Measurements from ENCODE around the gene LRRC36. TPM values are rescaled to one million over a fixed set of nuclear protein-coding genes. Genes with fewer than 3 reads are reported as not detected.

Gene LRRC36
- total and polyA plus RNA-seq, 2 experiments from 2014 or later = 1.2 TPM; not detected in 1

GRCh38 chr16:67398546-67399217 is 72.1 kb downstream of the LRRC36 start:
- Histone ChIP-seq H3K4me3 (no peak overlapping the region), H4K20me1 (replicated peaks; ENCODE audit: insufficient read depth) (no peaks in the 10 kb centered on the region), H3K27ac (ENCODE audit: low read depth) (no peak overlapping the region), H3K4me2 (peak overlapping the region; percentile 74; the same call in 1 of the 2 replicates), H3K4me1 (ENCODE audit: insufficient read depth) (peaks cover 25% of the 10 kb centered on the region), H2AFZ (no peak overlapping the region), H3K79me2 (replicated peaks; ENCODE audit: insufficient read depth) (no peaks in the 10 kb centered on the region), H3F3A (replicated peaks; ENCODE audit: low read depth) (0 out of 2 replicates have a peak, but pooled peaks cover 10% of the 10 kb centered on the region), H3K27me3 (ENCODE audit: insufficient read depth) (peaks cover 27% of the 10 kb centered on the region), H3K9me2 (ENCODE audit: insufficient read depth) (no peaks in the 10 kb centered on the region), H3K36me3 (ENCODE audit: insufficient read depth) (no peaks in the 10 kb centered on the region)
- TF ChIP-seq NANOG (IDR thresholded peaks at IDR 0.05; ENCODE audit: borderline replicate concordance) = no peak
- TF ChIP-seq REST (IDR thresholded peaks at IDR 0.05; ENCODE audit: unreplicated experiment) = no peak
- no peak for TF ChIP-seq POLR2AphosphoS5 (IDR thresholded peaks at IDR 0.05; ENCODE audit: low read depth)
- TF ChIP-seq EZH2phosphoT487 (IDR thresholded peaks at IDR 0.05; ENCODE audit: unreplicated experiment) = no peak
- TF ChIP-seq CREB1 (CRISPR knock-in tag; IDR thresholded peaks at IDR 0.05; ENCODE audit: low read depth) = no peak
- TF ChIP-seq, protein P1, sequence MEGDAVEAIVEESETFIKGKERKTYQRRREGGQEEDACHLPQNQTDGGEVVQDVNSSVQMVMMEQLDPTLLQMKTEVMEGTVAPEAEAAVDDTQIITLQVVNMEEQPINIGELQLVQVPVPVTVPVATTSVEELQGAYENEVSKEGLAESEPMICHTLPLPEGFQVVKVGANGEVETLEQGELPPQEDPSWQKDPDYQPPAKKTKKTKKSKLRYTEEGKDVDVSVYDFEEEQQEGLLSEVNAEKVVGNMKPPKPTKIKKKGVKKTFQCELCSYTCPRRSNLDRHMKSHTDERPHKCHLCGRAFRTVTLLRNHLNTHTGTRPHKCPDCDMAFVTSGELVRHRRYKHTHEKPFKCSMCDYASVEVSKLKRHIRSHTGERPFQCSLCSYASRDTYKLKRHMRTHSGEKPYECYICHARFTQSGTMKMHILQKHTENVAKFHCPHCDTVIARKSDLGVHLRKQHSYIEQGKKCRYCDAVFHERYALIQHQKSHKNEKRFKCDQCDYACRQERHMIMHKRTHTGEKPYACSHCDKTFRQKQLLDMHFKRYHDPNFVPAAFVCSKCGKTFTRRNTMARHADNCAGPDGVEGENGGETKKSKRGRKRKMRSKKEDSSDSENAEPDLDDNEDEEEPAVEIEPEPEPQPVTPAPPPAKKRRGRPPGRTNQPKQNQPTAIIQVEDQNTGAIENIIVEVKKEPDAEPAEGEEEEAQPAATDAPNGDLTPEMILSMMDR (conservative IDR thresholded peaks at IDR 0.05; ENCODE audit: low read depth in 2 of 2) = no peak
- no peak for TF ChIP-seq ZNF462 (CRISPR knock-in tag; IDR thresholded peaks at IDR 0.05)
- TF ChIP-seq JUNB (IDR thresholded peaks at IDR 0.05; ENCODE audit: unreplicated experiment) = no peak
- TF ChIP-seq ZNF114 (CRISPR knock-in tag; IDR thresholded peaks at IDR 0.05) = no peak
- TF ChIP-seq, protein P2, sequence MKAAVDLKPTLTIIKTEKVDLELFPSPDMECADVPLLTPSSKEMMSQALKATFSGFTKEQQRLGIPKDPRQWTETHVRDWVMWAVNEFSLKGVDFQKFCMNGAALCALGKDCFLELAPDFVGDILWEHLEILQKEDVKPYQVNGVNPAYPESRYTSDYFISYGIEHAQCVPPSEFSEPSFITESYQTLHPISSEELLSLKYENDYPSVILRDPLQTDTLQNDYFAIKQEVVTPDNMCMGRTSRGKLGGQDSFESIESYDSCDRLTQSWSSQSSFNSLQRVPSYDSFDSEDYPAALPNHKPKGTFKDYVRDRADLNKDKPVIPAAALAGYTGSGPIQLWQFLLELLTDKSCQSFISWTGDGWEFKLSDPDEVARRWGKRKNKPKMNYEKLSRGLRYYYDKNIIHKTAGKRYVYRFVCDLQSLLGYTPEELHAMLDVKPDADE (IDR thresholded peaks at IDR 0.05) = no peak
- no peak for TF ChIP-seq EZH2 (IDR thresholded peaks at IDR 0.05; ENCODE audit: low read depth, unreplicated experiment)
- TF ChIP-seq STAT1 (IDR thresholded peaks at IDR 0.05; ENCODE audit: unreplicated experiment) = no peak
- no peak for TF ChIP-seq ZNF331 (CRISPR knock-in tag; IDR thresholded peaks at IDR 0.05; ENCODE audit: low read depth)
- peaks cover 36% of the 10 kb centered on the region for H3K27me3 Mint-ChIP-seq (ENCODE audit: insufficient read depth, low read depth, poor library complexity)
- no peaks in the 10 kb centered on the region; the same call in 2 of the 3 replicates for H3K36me3 Mint-ChIP-seq (ENCODE audit: low read depth)
- no peak for ATAC-seq
- H3K27ac Mint-ChIP-seq = no peak overlapping the region
- DNase-seq (ENCODE audit: low spot score) = no peak
- H3K4me1 Mint-ChIP-seq = peaks cover 21% of the 10 kb centered on the region
- H3K4me3 Mint-ChIP-seq = no peak overlapping the region
- no peaks in the 10 kb centered on the region for H3K9me3 Mint-ChIP-seq
